ENCODE results near the gene LRRC1. TPM values are rescaled to one million over a fixed set of nuclear protein-coding genes. Genes with fewer than 3 reads are reported as not detected.

Gene LRRC1
- polyA plus RNA-seq, 1 donor (not counting 4 experiments of a cell fraction or from before 2014, with no cell fraction given): 19.7 TPM

- Histone ChIP-seq H4K20me1 (ENCODE audit: control insufficient read depth, extremely low read depth, insufficient read depth, low read length) (peaks cover 5% of the 10 kb centered on the region), H3K9me1 (ENCODE audit: control insufficient read depth, extremely low read depth, insufficient read depth, low read length) (no peaks in the 10 kb centered on the region), H3K4me2 (ENCODE audit: control insufficient read depth, extremely low read depth, insufficient read depth, low read depth, low read length) (peak overlapping the region; percentile 99), H3K27ac (ENCODE audit: control insufficient read depth, insufficient read depth, low read length) (peak overlapping the region; percentile 78), H3K9me3 (ENCODE audit: control insufficient read depth, low read depth, low read length) (no peaks in the 10 kb centered on the region), H3K36me3 (ENCODE audit: control insufficient read depth in 2 of 2, extremely low read depth in 1 of 2, insufficient read depth in 2 of 2, low read length in 2 of 2) (no peaks in the 10 kb centered on the region), H3K4me3 (ENCODE audit: control insufficient read depth in 2 of 3, extremely low read depth in 1 of 3, insufficient read depth in 2 of 3, low read depth in 1 of 3, low read length in 3 of 3) (peak overlapping the region; percentile 53 to 99 (median 97)), H3K9ac (ENCODE audit: control insufficient read depth, extremely low read depth, insufficient read depth, low read length) (peak overlapping the region; percentile 86), H2AFZ (ENCODE audit: control insufficient read depth, low read length) (peak overlapping the region; percentile 94), H3K27me3 (ENCODE audit: control insufficient read depth, extremely low read depth, insufficient read depth, low read length) (no peaks in the 10 kb centered on the region), H3K4me1 (ENCODE audit: control insufficient read depth, extremely low read depth, insufficient read depth, low read length) (peaks cover 24% of the 10 kb centered on the region), H3K79me2 (ENCODE audit: control insufficient read depth, insufficient read depth, low read length) (peaks cover 65% of the 10 kb centered on the region)
- no peak for DNase-seq (ENCODE audit: low read depth, low spot score)
- dilution Hi-C loops (cut with MboI; ENCODE audit: extremely low pct_ligation_motif_present, low sequenced_read_pairs): no loop called here
- peak; percentile 90 for FAIRE-seq
- TF ChIP-seq EZH2 (IDR thresholded peaks at IDR 0.05; ENCODE audit: low read length): no peak
- TF ChIP-seq CTCF (optimal IDR thresholded peaks at IDR 0.05 in 1 of 3, IDR thresholded peaks at IDR 0.05 in 1 of 3, conservative IDR thresholded peaks at IDR 0.05 in 1 of 3; ENCODE audit: extremely low read depth in 1 of 3, insufficient read depth in 2 of 3, low read length in 3 of 3): no peak
These were observed 1.6 kb downstream of the LRRC1 start for GRCh38 chr6:53796451-53796780.

GRCh38 chr6:53796791-53797190, 2.0 kb downstream of the LRRC1 start:
- DNase-seq (ENCODE audit: low read depth, low spot score): no peak
- H3K79me2 ChIP-seq (ENCODE audit: control insufficient read depth, insufficient read depth, low read length): peaks cover 67% of the 10 kb centered on the region

More at GRCh38 chr6:53796791-53797190, 2.0 kb downstream of the LRRC1 start:
- Histone ChIP-seq H3K4me3 (ENCODE audit: control insufficient read depth in 2 of 3, extremely low read depth in 1 of 3, insufficient read depth in 2 of 3, low read depth in 1 of 3, low read length in 3 of 3) (peak overlapping the region; percentile 53 to 99 (median 97)), H3K4me2 (ENCODE audit: control insufficient read depth, extremely low read depth, insufficient read depth, low read depth, low read length) (peak overlapping the region; percentile 99), H2AFZ (ENCODE audit: control insufficient read depth, low read length) (no peak overlapping the region), H3K4me1 (ENCODE audit: control insufficient read depth, extremely low read depth, insufficient read depth, low read length) (peaks cover 23% of the 10 kb centered on the region), H3K36me3 (ENCODE audit: control insufficient read depth in 2 of 2, extremely low read depth in 1 of 2, insufficient read depth in 2 of 2, low read length in 2 of 2) (no peaks in the 10 kb centered on the region), H3K27ac (ENCODE audit: control insufficient read depth, insufficient read depth, low read length) (peak overlapping the region; percentile 78), H4K20me1 (ENCODE audit: control insufficient read depth, extremely low read depth, insufficient read depth, low read length) (peaks cover 5% of the 10 kb centered on the region), H3K27me3 (ENCODE audit: control insufficient read depth, extremely low read depth, insufficient read depth, low read length) (no peaks in the 10 kb centered on the region), H3K9ac (ENCODE audit: control insufficient read depth, extremely low read depth, insufficient read depth, low read length) (peak overlapping the region; percentile 86), H3K9me3 (ENCODE audit: control insufficient read depth, low read depth, low read length) (no peaks in the 10 kb centered on the region), H3K9me1 (ENCODE audit: control insufficient read depth, extremely low read depth, insufficient read depth, low read length) (no peaks in the 10 kb centered on the region)
- TF ChIP-seq CTCF (optimal IDR thresholded peaks at IDR 0.05 in 1 of 3, IDR thresholded peaks at IDR 0.05 in 1 of 3, conservative IDR thresholded peaks at IDR 0.05 in 1 of 3; ENCODE audit: extremely low read depth in 1 of 3, insufficient read depth in 2 of 3, low read length in 3 of 3) (no peak), EZH2 (IDR thresholded peaks at IDR 0.05; ENCODE audit: low read length) (no peak)
- no peak for FAIRE-seq
- dilution Hi-C loops (cut with MboI; ENCODE audit: extremely low pct_ligation_motif_present, low sequenced_read_pairs): no loop called here

All from keratinocyte (primary cell).